ENCODE data around the gene NMRK1.
A peak's percentile ranks its signal among the peaks of the same experiment; 100 is the strongest.

NMRK1 gene

GRCh38 chr9:75101004-75101588 lies 13.1 kb upstream of the NMRK1 start:
- DNase-seq, result no peak

- DNase-seq, result no peak
These were observed 8.8 kb upstream of the NMRK1 start for GRCh38 chr9:75096796-75097195.

GRCh38 chr9:75092766-75093165 lies 4.8 kb upstream of the NMRK1 start:
- DNase-seq, result no peak

GRCh38 chr9:75090579-75090978 lies 2.6 kb upstream of the NMRK1 start:
- DNase-seq, result no peak

- no peak for DNase-seq
These were observed 1.4 kb upstream of the NMRK1 start for GRCh38 chr9:75089373-75089766.

GRCh38 chr9:75088646-75089372 lies 854 bp upstream of the NMRK1 start:
- peak; percentile 10 to 30 for DNase-seq

GRCh38 chr9:75087289-75087823 lies 599 bp downstream of the NMRK1 start:
- peak; percentile 36 to 47 for DNase-seq

- DNase-seq, result peak; percentile 12 to 32
These were observed 1.2 kb downstream of the NMRK1 start for GRCh38 chr9:75086541-75087288.

GRCh38 chr9:75085640-75086039 lies 2.3 kb downstream of the NMRK1 start:
- no peak for DNase-seq

- DNase-seq, result no peak
These were observed 3.8 kb downstream of the NMRK1 start for GRCh38 chr9:75084081-75084672.

GRCh38 chr9:75083188-75083970 lies 4.6 kb downstream of the NMRK1 start:
- peak in 1 of 2 donors; percentile 22 for DNase-seq

GRCh38 chr9:75081632-75082031 lies 6.3 kb downstream of the NMRK1 start:
- no peak for DNase-seq

- no peak for DNase-seq
These were observed 15.1 kb downstream of the NMRK1 start for GRCh38 chr9:75072895-75073294.

GRCh38 chr9:75071530-75072122 lies 16.3 kb downstream of the NMRK1 start:
- peak; percentile 66 to 78 for DNase-seq

GRCh38 chr9:75069171-75069570 lies 18.8 kb downstream of the NMRK1 start:
- DNase-seq, result no peak

- DNase-seq, result no peak
These were observed 20.1 kb downstream of the NMRK1 start for GRCh38 chr9:75067894-75068293.

- DNase-seq, result no peak
These were observed 22.4 kb downstream of the NMRK1 start for GRCh38 chr9:75065510-75065909.

GRCh38 chr9:75064307-75065025 lies 23.5 kb downstream of the NMRK1 start:
- no peak for DNase-seq

GRCh38 chr9:75063556-75064305 lies 24.2 kb downstream of the NMRK1 start:
- DNase-seq, result no peak

- DNase-seq, result no peak
These were observed 26.8 kb downstream of the NMRK1 start for GRCh38 chr9:75061169-75061568.
